Stimulated activated CD8-positive, alpha-beta memory T cell treated with anti-CD3 and anti-CD28 coated beads, Interleukin-12 subunit alpha, Interleukin-12 subunit beta, amount 100 ng/mL, for 1 hour (primary cell): Measurements from ENCODE around the gene DDX39A.
A peak's percentile ranks its signal among the peaks of the same experiment; 100 is the strongest.
"Not testable (repeated sequence)": the region's sequence is repeated elsewhere in the genome, so short reads cannot be mapped to it uniquely, and the experiment has no call there.

Experiments
- DNase-seq: peaks from one replicate; pipeline ENCODE4 v3.0.0-alpha.2; 2020; ENCODE audit warnings: low read depth

Gene DDX39A

GRCh38 chr19:14408491-14409145 lies 10.5 kb downstream of the DDX39A start:
- DNase-seq = no peak

- DNase-seq = no peak
These were observed 11.3 kb downstream of the DDX39A start for GRCh38 chr19:14407605-14408484.

GRCh38 chr19:14406645-14407401 lies 12.3 kb downstream of the DDX39A start:
- no peak for DNase-seq

GRCh38 chr19:14405758-14406644 lies 13.1 kb downstream of the DDX39A start:
- peak; percentile 76 for DNase-seq

GRCh38 chr19:14405380-14405757 lies 13.8 kb downstream of the DDX39A start:
- no peak for DNase-seq

GRCh38 chr19:14404312-14404711 lies 14.8 kb downstream of the DDX39A start:
- DNase-seq = no peak

GRCh38 chr19:14403145-14403930 lies 15.8 kb downstream of the DDX39A start:
- not testable (repeated sequence) for DNase-seq

- DNase-seq = no peak
These were observed 16.6 kb downstream of the DDX39A start for GRCh38 chr19:14402332-14403144.

GRCh38 chr19:14401468-14402195 lies 17.5 kb downstream of the DDX39A start:
- DNase-seq = no peak

- DNase-seq = no peak
These were observed 18.1 kb downstream of the DDX39A start for GRCh38 chr19:14400951-14401431.

GRCh38 chr19:14397168-14397567 lies 22.0 kb downstream of the DDX39A start:
- not testable (repeated sequence) for DNase-seq

- not testable (repeated sequence) for DNase-seq
These were observed 22.4 kb downstream of the DDX39A start for GRCh38 chr19:14396730-14397129.

- no peak for DNase-seq
These were observed 23.3 kb downstream of the DDX39A start for GRCh38 chr19:14395710-14396336.

- DNase-seq = no peak
These were observed 23.9 kb downstream of the DDX39A start for GRCh38 chr19:14395262-14395661.

GRCh38 chr19:14394167-14394566 lies 25.0 kb downstream of the DDX39A start:
- DNase-seq = no peak

- no peak for DNase-seq
These were observed 25.8 kb downstream of the DDX39A start for GRCh38 chr19:14393329-14393728.

- no peak for DNase-seq
These were observed 27.9 kb downstream of the DDX39A start for GRCh38 chr19:14391156-14391821.

GRCh38 chr19:14390548-14390947 lies 28.6 kb downstream of the DDX39A start:
- DNase-seq = no peak
